GM19467 (cell line): ENCODE results near the gene WDR5.

Source experiments
- ATAC-seq: cut with Tn5 transposase; IDR thresholded peaks from one replicate; pipeline ENCODE4 v1.9.1; 2021; ENCODE audit warnings: mild to moderate bottlenecking, moderate library complexity; ENCODE audit not compliant: unreplicated experiment

Gene WDR5

GRCh38 chr9:134131471-134132207 is 4.2 kb upstream of the WDR5 start:
- no peak for ATAC-seq

GRCh38 chr9:134132208-134132870 is 3.5 kb upstream of the WDR5 start:
- no peak for ATAC-seq

- peak; percentile 7 for ATAC-seq
These were observed 936 bp upstream of the WDR5 start for GRCh38 chr9:134134949-134135342.

- peak; percentile 16 for ATAC-seq
These were observed 475 bp downstream of the WDR5 start for GRCh38 chr9:134136118-134136995.

GRCh38 chr9:134136996-134137299 is 1.1 kb downstream of the WDR5 start:
- no peak for ATAC-seq

GRCh38 chr9:134138292-134138691 is 2.4 kb downstream of the WDR5 start:
- ATAC-seq = no peak

- no peak for ATAC-seq
These were observed 3.2 kb downstream of the WDR5 start for GRCh38 chr9:134139081-134139480.

GRCh38 chr9:134141906-134142305 is 6.0 kb downstream of the WDR5 start:
- ATAC-seq = no peak

- ATAC-seq = no peak
These were observed 8.9 kb downstream of the WDR5 start for GRCh38 chr9:134144801-134145200.

- no peak for ATAC-seq
These were observed 9.4 kb downstream of the WDR5 start for GRCh38 chr9:134145262-134145661.

GRCh38 chr9:134146774-134147493 is 11.1 kb downstream of the WDR5 start:
- no peak for ATAC-seq

GRCh38 chr9:134149380-134149779 is 13.5 kb downstream of the WDR5 start:
- no peak for ATAC-seq

- no peak for ATAC-seq
These were observed 14.8 kb downstream of the WDR5 start for GRCh38 chr9:134150557-134151214.

GRCh38 chr9:134152022-134152448 is 16.2 kb downstream of the WDR5 start:
- no peak for ATAC-seq

GRCh38 chr9:134152488-134152887 is 16.6 kb downstream of the WDR5 start:
- no peak for ATAC-seq

- no peak for ATAC-seq
These were observed 17.6 kb downstream of the WDR5 start for GRCh38 chr9:134153450-134153849.

- ATAC-seq = no peak
These were observed 18.4 kb downstream of the WDR5 start for GRCh38 chr9:134154262-134154701.

GRCh38 chr9:134155812-134156377 is 20.0 kb downstream of the WDR5 start:
- ATAC-seq = no peak

GRCh38 chr9:134156564-134157377 is 20.9 kb downstream of the WDR5 start:
- no peak for ATAC-seq
